SK-N-SH (cell line): Measurements from ENCODE around the gene DYRK1A.

ENCODE experiments used
- FOXM1 ChIP-seq: IDR thresholded peaks from 2 replicates; pipeline ENCODE4 v1.4.0; 2012; ENCODE audit warnings: low read depth, mild to moderate bottlenecking
- JUND ChIP-seq: IDR thresholded peaks from 2 replicates; pipeline ENCODE4 v1.4.0; 2012
- MEF2A ChIP-seq: IDR thresholded peaks from 2 replicates; pipeline ENCODE4 v1.4.0; 2012; ENCODE audit warnings: low read depth, borderline replicate concordance
- NRF1 ChIP-seq: IDR thresholded peaks from 2 replicates; pipeline ENCODE4 v1.6.1; 2012; ENCODE audit warnings: low read depth, mild to moderate bottlenecking, low read length
- TAF1 ChIP-seq: IDR thresholded peaks from 2 replicates; pipeline ENCODE4 v1.6.1; 2012; ENCODE audit warnings: low read depth, mild to moderate bottlenecking, low read length, moderate library complexity, borderline replicate concordance
- TEAD4 ChIP-seq: IDR thresholded peaks from 2 replicates; pipeline ENCODE4 v1.4.0; 2012; ENCODE audit warnings: mild to moderate bottlenecking, borderline replicate concordance; ENCODE audit not compliant: insufficient read depth
- TF ChIP-seq, protein P1 (sequence below): IDR thresholded peaks from 2 replicates; pipeline ENCODE4 v1.6.1; 2012; ENCODE audit warnings: mild to moderate bottlenecking, low read depth, low read length, moderate library complexity
- TF ChIP-seq, protein P2 (sequence below): IDR thresholded peaks from 2 replicates; pipeline ENCODE4; 2012
- TF ChIP-seq, protein P3 (sequence below): fragments of 200-600 bp; sonication (generic); IDR thresholded peaks from 2 replicates; pipeline ENCODE4 v1.6.1; 2017; ENCODE audit warnings: antibody characterized with exemption, mild to moderate bottlenecking, moderate library complexity
- TF ChIP-seq, protein P4 (sequence below): fragments of 150-350 bp; IDR thresholded peaks from 2 replicates; pipeline ENCODE4 v1.6.1; 2016; ENCODE audit warnings: mild to moderate bottlenecking, low read depth, low read length

GRCh38 chr21:37453350-37453749 is 86.8 kb downstream of the DYRK1A start:
- TF ChIP-seq, protein P1, sequence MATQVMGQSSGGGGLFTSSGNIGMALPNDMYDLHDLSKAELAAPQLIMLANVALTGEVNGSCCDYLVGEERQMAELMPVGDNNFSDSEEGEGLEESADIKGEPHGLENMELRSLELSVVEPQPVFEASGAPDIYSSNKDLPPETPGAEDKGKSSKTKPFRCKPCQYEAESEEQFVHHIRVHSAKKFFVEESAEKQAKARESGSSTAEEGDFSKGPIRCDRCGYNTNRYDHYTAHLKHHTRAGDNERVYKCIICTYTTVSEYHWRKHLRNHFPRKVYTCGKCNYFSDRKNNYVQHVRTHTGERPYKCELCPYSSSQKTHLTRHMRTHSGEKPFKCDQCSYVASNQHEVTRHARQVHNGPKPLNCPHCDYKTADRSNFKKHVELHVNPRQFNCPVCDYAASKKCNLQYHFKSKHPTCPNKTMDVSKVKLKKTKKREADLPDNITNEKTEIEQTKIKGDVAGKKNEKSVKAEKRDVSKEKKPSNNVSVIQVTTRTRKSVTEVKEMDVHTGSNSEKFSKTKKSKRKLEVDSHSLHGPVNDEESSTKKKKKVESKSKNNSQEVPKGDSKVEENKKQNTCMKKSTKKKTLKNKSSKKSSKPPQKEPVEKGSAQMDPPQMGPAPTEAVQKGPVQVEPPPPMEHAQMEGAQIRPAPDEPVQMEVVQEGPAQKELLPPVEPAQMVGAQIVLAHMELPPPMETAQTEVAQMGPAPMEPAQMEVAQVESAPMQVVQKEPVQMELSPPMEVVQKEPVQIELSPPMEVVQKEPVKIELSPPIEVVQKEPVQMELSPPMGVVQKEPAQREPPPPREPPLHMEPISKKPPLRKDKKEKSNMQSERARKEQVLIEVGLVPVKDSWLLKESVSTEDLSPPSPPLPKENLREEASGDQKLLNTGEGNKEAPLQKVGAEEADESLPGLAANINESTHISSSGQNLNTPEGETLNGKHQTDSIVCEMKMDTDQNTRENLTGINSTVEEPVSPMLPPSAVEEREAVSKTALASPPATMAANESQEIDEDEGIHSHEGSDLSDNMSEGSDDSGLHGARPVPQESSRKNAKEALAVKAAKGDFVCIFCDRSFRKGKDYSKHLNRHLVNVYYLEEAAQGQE, result no peak
- TF ChIP-seq TAF1, result no peak
- TF ChIP-seq, protein P2, sequence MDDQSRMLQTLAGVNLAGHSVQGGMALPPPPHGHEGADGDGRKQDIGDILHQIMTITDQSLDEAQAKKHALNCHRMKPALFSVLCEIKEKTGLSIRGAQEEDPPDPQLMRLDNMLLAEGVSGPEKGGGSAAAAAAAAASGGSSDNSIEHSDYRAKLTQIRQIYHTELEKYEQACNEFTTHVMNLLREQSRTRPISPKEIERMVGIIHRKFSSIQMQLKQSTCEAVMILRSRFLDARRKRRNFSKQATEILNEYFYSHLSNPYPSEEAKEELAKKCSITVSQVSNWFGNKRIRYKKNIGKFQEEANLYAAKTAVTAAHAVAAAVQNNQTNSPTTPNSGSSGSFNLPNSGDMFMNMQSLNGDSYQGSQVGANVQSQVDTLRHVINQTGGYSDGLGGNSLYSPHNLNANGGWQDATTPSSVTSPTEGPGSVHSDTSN, result no peak
- TF ChIP-seq, protein P3, sequence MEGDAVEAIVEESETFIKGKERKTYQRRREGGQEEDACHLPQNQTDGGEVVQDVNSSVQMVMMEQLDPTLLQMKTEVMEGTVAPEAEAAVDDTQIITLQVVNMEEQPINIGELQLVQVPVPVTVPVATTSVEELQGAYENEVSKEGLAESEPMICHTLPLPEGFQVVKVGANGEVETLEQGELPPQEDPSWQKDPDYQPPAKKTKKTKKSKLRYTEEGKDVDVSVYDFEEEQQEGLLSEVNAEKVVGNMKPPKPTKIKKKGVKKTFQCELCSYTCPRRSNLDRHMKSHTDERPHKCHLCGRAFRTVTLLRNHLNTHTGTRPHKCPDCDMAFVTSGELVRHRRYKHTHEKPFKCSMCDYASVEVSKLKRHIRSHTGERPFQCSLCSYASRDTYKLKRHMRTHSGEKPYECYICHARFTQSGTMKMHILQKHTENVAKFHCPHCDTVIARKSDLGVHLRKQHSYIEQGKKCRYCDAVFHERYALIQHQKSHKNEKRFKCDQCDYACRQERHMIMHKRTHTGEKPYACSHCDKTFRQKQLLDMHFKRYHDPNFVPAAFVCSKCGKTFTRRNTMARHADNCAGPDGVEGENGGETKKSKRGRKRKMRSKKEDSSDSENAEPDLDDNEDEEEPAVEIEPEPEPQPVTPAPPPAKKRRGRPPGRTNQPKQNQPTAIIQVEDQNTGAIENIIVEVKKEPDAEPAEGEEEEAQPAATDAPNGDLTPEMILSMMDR, result no peak
- no peak for TF ChIP-seq FOXM1
- no peak for TF ChIP-seq JUND
- no peak for TF ChIP-seq MEF2A
- TF ChIP-seq, protein P4, sequence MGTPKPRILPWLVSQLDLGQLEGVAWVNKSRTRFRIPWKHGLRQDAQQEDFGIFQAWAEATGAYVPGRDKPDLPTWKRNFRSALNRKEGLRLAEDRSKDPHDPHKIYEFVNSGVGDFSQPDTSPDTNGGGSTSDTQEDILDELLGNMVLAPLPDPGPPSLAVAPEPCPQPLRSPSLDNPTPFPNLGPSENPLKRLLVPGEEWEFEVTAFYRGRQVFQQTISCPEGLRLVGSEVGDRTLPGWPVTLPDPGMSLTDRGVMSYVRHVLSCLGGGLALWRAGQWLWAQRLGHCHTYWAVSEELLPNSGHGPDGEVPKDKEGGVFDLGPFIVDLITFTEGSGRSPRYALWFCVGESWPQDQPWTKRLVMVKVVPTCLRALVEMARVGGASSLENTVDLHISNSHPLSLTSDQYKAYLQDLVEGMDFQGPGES, result no peak
- no peak for TF ChIP-seq NRF1
- no peak for TF ChIP-seq TEAD4
